GM20000 (cell line): ENCODE data around the gene GABBR2.

ENCODE experiments used
- DNase-seq: peaks from one replicate; pipeline ENCODE4 v3.0.0; 2012; ENCODE audit warnings: low spot score
- CTCF ChIP-seq: IDR thresholded peaks from 2 replicates; pipeline ENCODE4 v1.5.1; 2012; ENCODE audit warnings: mild to moderate bottlenecking, control low read depth; ENCODE audit errors: extremely low read depth, missing control alignments

The GABBR2 gene

GRCh38 chr9:98321269-98321668 is 387.5 kb downstream of the GABBR2 start:
- no peak for DNase-seq

GRCh38 chr9:98318834-98319478 is 389.8 kb downstream of the GABBR2 start:
- TF ChIP-seq CTCF: no peak
- DNase-seq: no peak

More at GRCh38 chr9:98321269-98321668, 387.5 kb downstream of the GABBR2 start:
- TF ChIP-seq CTCF: no peak

GRCh38 chr9:98318041-98318790 is 390.5 kb downstream of the GABBR2 start:
- no peak for TF ChIP-seq CTCF
- no peak for DNase-seq

GRCh38 chr9:98317134-98317857 is 391.4 kb downstream of the GABBR2 start:
- DNase-seq: no peak
- no peak for TF ChIP-seq CTCF

- no peak for TF ChIP-seq CTCF
- DNase-seq: no peak
These were observed 392.1 kb downstream of the GABBR2 start for GRCh38 chr9:98316445-98317133.

- peak; percentile 76 for TF ChIP-seq CTCF
- peak; percentile 85 for DNase-seq
These were observed 393.1 kb downstream of the GABBR2 start for GRCh38 chr9:98315551-98316060.
